Left ventricle myocardium superior (tissue), 1 donor: ENCODE results near the gene SLC23A2. TPM values are rescaled to one million over a fixed set of nuclear protein-coding genes. Genes with fewer than 3 reads are reported as not detected.
"Not testable (repeated sequence)": the region's sequence is repeated elsewhere in the genome, so short reads cannot be mapped to it uniquely, and the experiment has no call there.

ENCODE experiments used
- ATAC-seq: fragments of 200-7000 bp; cut with Tn5 transposase; one replicate; pipeline ENCODE4 v1.9.1; 2020; ENCODE audit warnings: mild to moderate bottlenecking, moderate library complexity
- DNase-seq: peaks from one replicate; pipeline ENCODE4 v3.0.0-alpha.2; 2020
- intact Hi-C: fragments of 100-400 bp; cut with micrococcal nuclease; formaldehyde crosslinking; loops from one replicate; pipeline ENCODE4 v1.11.0; 2022
- total RNA-seq: library from RNA; stranded (reverse); fragmentation: NEBNext Ultra II Directional; extraction: Animal tissue kit (Norgen Biotek cat#: 25700); gene quantifications from one replicate; pipeline ENCODE4 v1.2.1, GENCODE V29; 2021
- donor health status: DM: no; HTN: yes; CAD: no; lungs with severe emphysema.

Gene SLC23A2
- total RNA-seq, 1 donor from 2014 or later: 6.4 TPM

GRCh38 chr20:5020760-5021159 lies 19.4 kb upstream of the SLC23A2 start:
- DNase-seq (no peak), ATAC-seq (no peak)
- intact Hi-C loops: no loop called here

- DNase-seq (no peak), ATAC-seq (no peak)
- intact Hi-C loops: no loop called here
Measured at GRCh38 chr20:5013682-5014447, 12.6 kb upstream of the SLC23A2 start.

GRCh38 chr20:5008759-5009158 lies 7.4 kb upstream of the SLC23A2 start:
- no peak for DNase-seq
- intact Hi-C loops: no loop called here
- ATAC-seq: no peak

DNA sequence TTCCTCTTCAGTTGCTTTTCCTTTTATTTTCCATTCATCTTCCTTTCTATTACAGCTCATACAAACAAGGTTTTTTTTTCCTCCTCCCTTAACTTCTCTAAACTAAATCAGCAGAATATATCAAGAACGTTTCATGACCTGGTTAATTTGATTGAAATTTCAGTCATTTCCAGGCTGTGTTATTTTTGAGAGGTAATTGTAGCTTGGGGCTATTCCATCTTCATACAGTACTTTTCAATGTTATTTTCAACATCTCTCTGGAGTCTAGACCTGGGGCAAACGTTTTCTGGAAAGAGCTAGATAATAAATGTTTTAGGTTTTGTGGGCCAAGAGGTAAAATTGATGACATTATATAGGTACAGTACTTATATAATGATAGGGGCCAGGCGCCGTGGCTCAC lies 4.0 kb upstream of the SLC23A2 start:
- ATAC-seq: no peak
- intact Hi-C loops: no loop called here
- DNase-seq: no peak

DNA sequence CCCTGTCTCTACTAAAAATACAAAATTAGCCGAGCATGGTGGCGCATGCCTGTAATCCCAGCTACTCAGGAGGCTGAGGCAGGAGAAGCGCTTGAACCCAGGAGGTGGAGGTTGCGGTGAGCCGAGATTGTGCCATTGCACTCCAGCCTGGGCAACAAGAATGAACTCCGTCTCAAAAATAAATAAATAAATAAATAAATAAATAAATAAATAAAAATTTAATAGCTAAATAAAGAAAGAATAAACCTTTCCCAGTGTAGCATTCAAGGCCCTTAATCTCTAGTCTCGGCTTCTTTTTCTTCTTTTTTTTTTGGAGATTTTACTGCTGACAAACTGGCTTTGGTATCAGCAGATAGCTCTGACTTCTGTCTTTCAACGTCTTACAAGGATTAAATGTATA lies 3.5 kb upstream of the SLC23A2 start:
- DNase-seq, ATAC-seq, intact Hi-C loops: not testable (repeated sequence)

DNA sequence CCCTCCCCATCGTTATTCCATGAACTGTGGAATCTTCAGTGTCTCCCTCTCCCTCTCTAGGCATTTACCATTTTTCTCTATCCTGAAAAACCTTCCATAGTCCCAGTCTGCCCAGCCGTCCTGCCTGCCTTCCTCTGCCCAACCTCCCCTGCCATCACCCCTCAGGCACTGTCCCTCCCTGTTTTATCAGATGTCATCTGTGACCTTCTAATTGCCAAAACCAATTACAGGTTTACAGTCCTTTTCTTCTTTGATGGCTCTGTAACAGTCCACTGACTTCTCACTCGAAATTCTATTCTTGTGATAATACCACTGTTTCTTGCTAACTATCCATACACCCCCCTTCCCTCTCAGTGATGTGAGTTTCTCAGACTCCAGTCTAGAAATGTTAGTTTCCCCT lies 2.3 kb upstream of the SLC23A2 start:
- no peak for DNase-seq
- ATAC-seq: no peak
- intact Hi-C loops: no loop called here

DNA sequence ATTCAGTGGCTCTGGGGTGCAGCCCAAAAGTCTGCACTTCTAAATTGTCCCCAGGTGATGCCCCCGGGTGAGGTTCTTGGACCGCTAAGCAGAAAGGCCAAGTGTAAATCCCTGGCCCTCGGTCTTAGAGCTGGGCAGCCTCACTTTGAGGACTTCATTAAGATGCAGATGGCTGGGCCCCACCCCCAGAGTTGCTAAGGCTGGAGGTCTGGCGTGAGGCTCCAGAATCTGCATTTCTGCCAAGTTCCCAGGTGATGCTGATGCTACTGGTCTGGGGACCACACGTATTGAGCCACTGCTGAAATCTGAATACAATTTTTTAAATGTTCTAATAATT lies 735 bp upstream of the SLC23A2 start:
- DNase-seq (no peak), ATAC-seq (peak; percentile 7)
- intact Hi-C loops: no loop called here

- peak; percentile 70 for ATAC-seq
- intact Hi-C loops: no loop called here
- DNase-seq: peak; percentile 55
Measured at GRCh38 chr20:5000263-5001173, 792 bp downstream of the SLC23A2 start.

GRCh38 chr20:4999788-5000187 lies 1.5 kb downstream of the SLC23A2 start:
- DNase-seq (no peak), ATAC-seq (no peak)
- intact Hi-C loops: no loop called here

GRCh38 chr20:4998160-4998651 lies 3.1 kb downstream of the SLC23A2 start:
- DNase-seq: no peak
- ATAC-seq: no peak
- intact Hi-C loops: no loop called here

DNA sequence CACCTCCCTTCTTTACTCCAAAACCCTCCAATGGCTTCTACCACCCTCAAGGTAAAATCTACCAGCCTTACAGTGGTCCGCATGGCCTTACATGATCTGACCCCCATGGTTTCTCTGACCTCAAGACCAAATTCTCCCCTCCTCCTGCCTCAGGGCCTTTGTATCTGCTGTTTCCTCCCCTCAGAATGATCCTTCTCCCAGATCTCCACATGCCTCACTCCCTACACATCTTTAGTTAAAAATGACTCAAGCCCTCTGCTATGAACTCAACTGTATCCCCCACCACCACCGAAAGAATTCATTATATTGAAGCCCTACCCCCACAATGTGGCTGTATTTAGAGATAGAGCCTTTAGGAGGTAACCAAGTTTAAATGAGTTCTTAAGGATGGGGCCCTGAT lies 4.1 kb downstream of the SLC23A2 start:
- intact Hi-C loops: no loop called here
- ATAC-seq (no peak), DNase-seq (no peak)

DNA sequence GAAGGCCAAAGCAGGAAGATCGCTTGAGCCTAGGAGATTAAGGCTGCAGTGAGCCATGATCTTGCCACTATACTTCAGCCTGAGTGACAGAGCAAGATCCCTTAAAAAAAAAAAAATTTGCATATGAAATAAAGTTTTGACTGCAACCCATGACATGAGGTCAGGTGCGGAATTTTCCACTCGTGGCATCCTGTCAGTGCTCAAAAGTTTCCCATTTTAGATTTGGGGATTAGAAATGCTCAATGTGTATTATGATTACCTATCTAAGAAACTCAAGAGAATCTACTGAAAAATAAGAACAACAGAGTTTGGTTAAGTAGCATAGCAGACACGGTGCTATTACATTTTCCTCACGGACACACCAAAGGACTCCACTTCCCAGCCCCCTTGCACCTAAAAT lies 11.7 kb downstream of the SLC23A2 start:
- DNase-seq (no peak), ATAC-seq (no peak)
- intact Hi-C loops: no loop called here

GRCh38 chr20:4987130-4987529 lies 14.2 kb downstream of the SLC23A2 start:
- no peak for ATAC-seq
- intact Hi-C loops: no loop called here
- no peak for DNase-seq

DNA sequence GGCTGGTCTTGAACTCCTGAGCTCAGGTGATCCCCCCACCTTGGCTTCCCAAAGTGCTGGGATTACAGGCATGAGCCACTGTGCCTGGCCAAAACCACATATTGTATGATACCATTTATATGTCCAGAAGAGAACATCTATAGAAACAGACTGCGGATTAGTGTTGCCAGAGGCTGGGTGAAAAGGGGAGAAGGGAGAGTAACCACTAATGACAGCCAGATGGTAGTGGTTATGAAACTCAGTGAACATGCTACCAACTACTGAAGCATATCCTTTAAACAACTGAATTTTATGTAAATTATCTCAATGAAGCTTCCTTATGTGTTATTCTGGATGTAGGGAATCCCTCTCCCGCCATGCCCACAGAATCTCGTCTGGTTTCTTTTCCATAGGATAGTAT lies 15.7 kb downstream of the SLC23A2 start:
- ATAC-seq: no peak
- intact Hi-C loops: no loop called here
- DNase-seq: no peak

DNA sequence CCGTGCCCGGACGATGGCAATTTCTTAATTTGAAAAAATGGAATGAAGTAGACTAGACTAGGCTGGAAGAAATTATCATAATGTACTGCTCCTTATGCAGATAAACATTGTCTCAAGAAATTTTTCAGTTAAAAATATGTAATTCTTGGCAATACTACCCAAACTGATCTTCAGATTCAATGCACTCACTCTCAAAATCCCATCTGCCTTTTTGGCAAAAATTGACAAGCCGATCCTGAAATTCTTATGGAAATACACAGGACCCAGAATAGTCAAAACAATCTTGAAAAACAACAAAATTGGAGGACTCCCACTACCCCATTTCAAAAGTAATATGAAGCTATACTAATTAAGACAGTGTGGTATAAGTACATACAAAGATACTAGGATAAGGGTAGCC lies 19.0 kb downstream of the SLC23A2 start:
- DNase-seq (no peak), ATAC-seq (no peak)
- intact Hi-C loops: no loop called here

DNA sequence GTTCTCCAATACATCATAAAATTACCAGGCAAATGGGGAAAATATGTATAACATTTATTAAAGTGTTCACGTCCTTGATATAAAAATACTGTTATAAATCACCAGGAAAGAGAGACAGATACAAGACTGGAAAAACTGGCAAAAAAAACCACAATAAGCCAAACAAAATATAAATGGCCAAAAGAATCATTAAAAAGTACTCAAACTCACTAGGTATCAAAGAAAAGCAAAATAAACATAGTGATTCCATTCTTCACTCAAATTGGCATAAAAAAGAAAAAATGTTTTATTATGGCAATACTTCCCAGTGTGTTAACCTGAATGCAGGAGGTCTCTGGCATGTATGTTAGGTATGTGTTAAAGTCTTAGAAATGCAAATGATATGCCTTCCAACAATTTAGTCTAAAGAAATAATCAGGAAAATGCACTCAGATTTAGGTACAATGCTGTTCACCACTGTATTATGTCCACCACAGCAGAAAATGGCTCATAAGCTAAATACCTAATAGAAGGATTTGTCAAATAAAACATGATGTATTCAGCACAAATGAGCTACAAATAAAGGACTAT lies 21.4 kb downstream of the SLC23A2 start:
- ATAC-seq (no peak), DNase-seq (no peak)
- intact Hi-C loops: no loop called here

DNA sequence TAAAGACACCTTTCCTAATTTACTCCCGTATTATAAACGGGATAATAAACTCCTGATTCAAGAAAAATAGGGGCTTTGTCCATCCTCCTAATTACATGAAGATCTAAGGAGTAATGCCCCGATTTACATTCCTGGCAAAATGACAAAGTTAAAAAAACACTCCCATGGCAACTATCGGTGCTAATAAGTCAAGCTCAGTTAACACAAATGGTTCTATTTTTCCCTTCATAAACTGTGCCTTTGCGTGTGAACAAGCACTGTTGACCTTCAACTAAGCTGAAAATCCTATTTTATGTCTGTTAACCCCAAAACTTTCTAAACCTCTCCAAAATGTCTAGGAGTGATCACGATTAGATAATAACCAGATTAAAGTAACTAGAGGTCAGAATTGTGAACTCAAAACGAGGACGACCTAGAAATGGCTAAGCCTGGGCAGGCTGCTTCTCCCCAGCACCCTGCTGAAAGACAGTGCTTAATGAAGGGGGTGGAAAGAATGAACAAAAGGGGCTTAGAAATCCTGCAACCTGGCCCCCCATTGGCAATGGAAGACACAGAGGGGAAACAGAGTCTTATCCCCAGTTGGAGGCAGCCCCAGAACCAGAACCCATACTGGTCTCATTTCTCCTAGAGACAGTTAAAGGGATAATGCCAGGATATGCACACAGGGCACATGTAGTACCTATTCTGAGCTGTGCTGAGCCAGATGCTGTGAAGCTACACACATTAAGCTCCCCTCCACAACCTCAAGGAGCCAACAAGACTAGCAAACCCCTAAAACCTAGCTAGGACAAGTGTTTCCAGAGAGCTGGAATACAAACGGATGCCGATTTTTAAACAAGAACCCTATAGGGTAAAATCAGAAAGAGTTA lies 23.0 kb downstream of the SLC23A2 start:
- DNase-seq (no peak), ATAC-seq (no peak)
- intact Hi-C loops: no loop called here

DNA sequence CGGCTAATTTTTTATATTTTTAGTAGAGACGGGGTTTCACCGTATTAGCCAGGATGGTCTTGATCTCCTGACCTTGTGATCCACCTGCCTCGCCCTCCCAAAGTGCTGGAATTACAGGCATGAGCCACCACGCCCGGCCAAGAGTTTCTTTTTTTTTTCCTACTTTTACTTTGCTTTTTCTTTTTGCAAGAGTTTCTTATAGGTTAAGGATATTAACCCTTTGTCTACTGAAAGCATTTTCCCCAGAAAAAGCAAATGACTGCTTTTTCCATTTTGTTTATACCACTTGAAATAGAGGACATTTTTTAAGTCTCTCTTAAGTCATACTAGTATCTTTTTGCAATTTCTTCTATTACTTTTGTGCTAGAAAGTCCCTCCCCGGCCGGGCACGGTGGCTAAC lies 25.3 kb downstream of the SLC23A2 start:
- DNase-seq, ATAC-seq, intact Hi-C loops: not testable (repeated sequence)
